Transverse colon (tissue), 4 donors: ENCODE measurements around the gene PDZRN3.

Source experiments
- EP300 ChIP-seq: sonication (generic); formaldehyde crosslinking; IDR thresholded peaks from one replicate; pipeline ENCODE4 v1.6.1; 2017; ENCODE audit warnings: antibody characterized with exemption, low read depth
- POLR2A ChIP-seq: fragments of 450-650 bp; IDR thresholded peaks from one replicate; pipeline ENCODE4 v1.6.1; 2016; ENCODE audit warnings: antibody characterized with exemption, mild to moderate bottlenecking, moderate library complexity
- POLR2AphosphoS5 ChIP-seq, 3 donors: sonication (generic); formaldehyde crosslinking; IDR thresholded peaks; one replicate each; pipeline ENCODE4 v1.6.1; 2016; ENCODE audit warnings: antibody characterized with exemption in 3 of 3
- TF ChIP-seq, protein P1 (sequence below), 5 experiments: fragments of 200-600 bp in 3 of 5; fragments of 450-650 bp in 2 of 5; sonication (generic) in 3 of 5; IDR thresholded peaks; 1 replicate in 2 of 5; 2 replicates in 3 of 5; pipeline ENCODE4 v1.5.1; 2016 to 2017; ENCODE audit warnings: antibody characterized with exemption in 5 of 5, inconsistent platforms in 3 of 5, mild to moderate bottlenecking in 2 of 5, moderate library complexity in 1 of 5

DNA sequence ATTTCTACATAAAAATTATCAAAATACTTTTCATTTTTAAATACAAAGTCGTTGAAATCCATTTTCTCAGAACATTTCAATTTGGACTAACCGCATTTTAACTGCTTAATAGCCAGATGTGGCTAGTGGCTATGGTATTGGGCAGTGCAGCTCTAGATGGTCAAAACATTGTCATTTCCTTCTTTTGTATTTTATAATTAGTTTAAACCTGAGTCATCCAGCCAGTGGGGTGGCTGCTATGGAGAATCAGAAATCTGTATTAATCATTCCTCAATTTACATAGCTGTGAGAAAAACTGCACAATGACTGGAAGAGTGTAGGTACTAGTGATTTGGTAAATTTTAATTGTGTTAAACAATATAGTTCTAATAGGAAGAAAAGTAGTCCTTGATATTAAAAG lies 245.3 kb downstream of the PDZRN3 start:
- TF ChIP-seq, protein P1, sequence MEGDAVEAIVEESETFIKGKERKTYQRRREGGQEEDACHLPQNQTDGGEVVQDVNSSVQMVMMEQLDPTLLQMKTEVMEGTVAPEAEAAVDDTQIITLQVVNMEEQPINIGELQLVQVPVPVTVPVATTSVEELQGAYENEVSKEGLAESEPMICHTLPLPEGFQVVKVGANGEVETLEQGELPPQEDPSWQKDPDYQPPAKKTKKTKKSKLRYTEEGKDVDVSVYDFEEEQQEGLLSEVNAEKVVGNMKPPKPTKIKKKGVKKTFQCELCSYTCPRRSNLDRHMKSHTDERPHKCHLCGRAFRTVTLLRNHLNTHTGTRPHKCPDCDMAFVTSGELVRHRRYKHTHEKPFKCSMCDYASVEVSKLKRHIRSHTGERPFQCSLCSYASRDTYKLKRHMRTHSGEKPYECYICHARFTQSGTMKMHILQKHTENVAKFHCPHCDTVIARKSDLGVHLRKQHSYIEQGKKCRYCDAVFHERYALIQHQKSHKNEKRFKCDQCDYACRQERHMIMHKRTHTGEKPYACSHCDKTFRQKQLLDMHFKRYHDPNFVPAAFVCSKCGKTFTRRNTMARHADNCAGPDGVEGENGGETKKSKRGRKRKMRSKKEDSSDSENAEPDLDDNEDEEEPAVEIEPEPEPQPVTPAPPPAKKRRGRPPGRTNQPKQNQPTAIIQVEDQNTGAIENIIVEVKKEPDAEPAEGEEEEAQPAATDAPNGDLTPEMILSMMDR (IDR thresholded peaks at IDR 0.05): no peak
- TF ChIP-seq EP300 (no peak), POLR2AphosphoS5 (IDR thresholded peaks at IDR 0.05) (no peak), POLR2A (no peak)
